ENCODE measurements around the gene ZBTB16.
A peak's percentile ranks its signal among the peaks of the same experiment; 100 is the strongest.

Gene ZBTB16

DNA sequence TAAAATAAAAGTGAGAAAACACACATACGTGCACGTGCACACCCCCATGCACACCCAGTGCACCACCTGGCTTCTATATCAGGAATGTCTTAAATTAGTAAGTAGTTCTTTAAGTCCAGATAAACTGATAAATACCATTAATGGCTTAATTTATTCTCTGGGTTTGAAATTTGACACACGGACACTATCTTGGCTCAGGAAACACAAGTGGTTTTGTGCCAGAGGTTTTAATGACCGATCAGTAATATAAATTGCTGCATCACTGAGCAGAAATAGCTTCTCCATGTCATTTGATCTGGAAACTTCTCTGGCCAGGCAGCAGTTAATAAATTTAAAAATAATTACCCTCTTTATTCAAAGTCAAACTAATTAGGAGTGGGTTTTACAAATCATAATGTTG is 135.2 kb downstream of the ZBTB16 start:
- Mint-ChIP-seq H3K9me3 (peaks cover 24% of the 10 kb centered on the region), H3K4me3 (no peak overlapping the region), H3K27me3 (ENCODE audit: low read depth, poor library complexity) (no peaks in the 10 kb centered on the region), H3K36me3 (ENCODE audit: low read depth) (peaks cover 26% of the 10 kb centered on the region), H3K27ac (peak overlapping the region; percentile 95), H3K4me1 (peaks cover 65% of the 10 kb centered on the region)
- DNase-seq: no peak
- TF ChIP-seq, protein P1, sequence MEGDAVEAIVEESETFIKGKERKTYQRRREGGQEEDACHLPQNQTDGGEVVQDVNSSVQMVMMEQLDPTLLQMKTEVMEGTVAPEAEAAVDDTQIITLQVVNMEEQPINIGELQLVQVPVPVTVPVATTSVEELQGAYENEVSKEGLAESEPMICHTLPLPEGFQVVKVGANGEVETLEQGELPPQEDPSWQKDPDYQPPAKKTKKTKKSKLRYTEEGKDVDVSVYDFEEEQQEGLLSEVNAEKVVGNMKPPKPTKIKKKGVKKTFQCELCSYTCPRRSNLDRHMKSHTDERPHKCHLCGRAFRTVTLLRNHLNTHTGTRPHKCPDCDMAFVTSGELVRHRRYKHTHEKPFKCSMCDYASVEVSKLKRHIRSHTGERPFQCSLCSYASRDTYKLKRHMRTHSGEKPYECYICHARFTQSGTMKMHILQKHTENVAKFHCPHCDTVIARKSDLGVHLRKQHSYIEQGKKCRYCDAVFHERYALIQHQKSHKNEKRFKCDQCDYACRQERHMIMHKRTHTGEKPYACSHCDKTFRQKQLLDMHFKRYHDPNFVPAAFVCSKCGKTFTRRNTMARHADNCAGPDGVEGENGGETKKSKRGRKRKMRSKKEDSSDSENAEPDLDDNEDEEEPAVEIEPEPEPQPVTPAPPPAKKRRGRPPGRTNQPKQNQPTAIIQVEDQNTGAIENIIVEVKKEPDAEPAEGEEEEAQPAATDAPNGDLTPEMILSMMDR (IDR thresholded peaks at IDR 0.05): no peak

DNA sequence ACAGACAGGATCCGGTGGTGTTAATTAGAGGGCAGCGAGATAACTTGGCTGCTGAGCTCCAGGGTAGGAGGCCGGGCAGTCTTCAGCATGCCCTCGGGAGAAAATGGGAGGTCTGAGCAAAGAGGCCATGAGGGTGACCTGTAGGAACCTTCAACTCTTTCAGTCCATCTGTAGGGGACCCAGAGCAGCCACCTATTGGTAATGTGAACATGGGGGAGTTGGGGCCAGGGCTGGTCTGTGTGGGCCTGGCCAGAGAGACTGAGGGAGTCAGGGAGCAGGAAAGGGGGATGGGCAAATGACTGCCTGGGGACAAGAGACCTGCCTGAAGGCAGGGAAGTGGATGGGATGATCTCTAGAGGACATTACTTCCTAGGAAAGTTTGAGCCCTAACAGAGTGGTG is 135.6 kb downstream of the ZBTB16 start:
- TF ChIP-seq, protein P1 (IDR thresholded peaks at IDR 0.05): no peak
- H3K9me3 Mint-ChIP-seq: peaks cover 20% of the 10 kb centered on the region
- DNase-seq: no peak
- peaks cover 65% of the 10 kb centered on the region for H3K4me1 Mint-ChIP-seq
- peaks cover 21% of the 10 kb centered on the region for H3K36me3 Mint-ChIP-seq (ENCODE audit: low read depth)
- H3K27me3 Mint-ChIP-seq (ENCODE audit: low read depth, poor library complexity): no peaks in the 10 kb centered on the region
- peak overlapping the region; percentile 95 for H3K27ac Mint-ChIP-seq
- no peak overlapping the region for H3K4me3 Mint-ChIP-seq

DNA sequence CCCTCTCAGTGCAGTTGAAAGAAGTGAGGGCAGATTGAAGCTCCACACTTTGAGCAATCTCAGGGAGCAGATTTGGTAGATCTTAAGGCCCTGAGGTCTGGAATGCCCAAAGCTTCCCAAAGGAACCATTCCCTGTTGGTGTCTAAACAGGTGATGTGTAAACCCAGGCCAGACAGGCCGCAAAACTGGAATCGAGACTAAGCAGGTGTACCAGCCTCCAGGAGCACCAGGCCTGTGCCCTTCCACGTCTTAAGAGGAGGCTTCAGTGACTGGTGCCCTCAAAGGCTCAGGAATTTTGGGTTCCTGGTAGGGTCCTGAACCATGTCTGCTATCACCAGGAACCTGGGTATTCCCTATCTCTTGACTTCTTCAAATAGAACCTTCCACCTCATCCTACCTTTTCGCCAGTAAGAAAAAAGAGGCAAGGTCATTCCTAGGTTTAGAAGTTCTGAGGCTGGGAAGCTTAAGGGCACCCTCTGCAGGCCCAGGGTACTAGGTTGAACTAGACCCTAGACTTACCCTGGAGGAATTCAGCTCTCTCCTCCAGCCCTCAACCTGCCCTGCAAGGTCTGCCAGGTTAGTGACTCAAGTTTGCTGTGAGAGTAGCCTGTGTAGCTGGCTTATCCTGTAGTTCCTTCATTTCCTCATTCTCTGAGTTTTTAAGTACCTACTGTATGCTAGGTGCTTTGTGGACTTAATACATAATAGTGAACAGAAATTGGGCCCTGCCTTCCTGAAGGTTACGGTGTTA is 136.6 kb downstream of the ZBTB16 start:
- H3K4me3 Mint-ChIP-seq: no peak overlapping the region
- H3K36me3 Mint-ChIP-seq (ENCODE audit: low read depth): peaks cover 11% of the 10 kb centered on the region
- H3K27me3 Mint-ChIP-seq (ENCODE audit: low read depth, poor library complexity): no peaks in the 10 kb centered on the region
- H3K4me1 Mint-ChIP-seq: peaks cover 76% of the 10 kb centered on the region
- peak overlapping the region; percentile 64 for H3K27ac Mint-ChIP-seq
- peaks cover 10% of the 10 kb centered on the region for H3K9me3 Mint-ChIP-seq
- no peak for DNase-seq
- TF ChIP-seq, protein P1 (IDR thresholded peaks at IDR 0.05): no peak

DNA sequence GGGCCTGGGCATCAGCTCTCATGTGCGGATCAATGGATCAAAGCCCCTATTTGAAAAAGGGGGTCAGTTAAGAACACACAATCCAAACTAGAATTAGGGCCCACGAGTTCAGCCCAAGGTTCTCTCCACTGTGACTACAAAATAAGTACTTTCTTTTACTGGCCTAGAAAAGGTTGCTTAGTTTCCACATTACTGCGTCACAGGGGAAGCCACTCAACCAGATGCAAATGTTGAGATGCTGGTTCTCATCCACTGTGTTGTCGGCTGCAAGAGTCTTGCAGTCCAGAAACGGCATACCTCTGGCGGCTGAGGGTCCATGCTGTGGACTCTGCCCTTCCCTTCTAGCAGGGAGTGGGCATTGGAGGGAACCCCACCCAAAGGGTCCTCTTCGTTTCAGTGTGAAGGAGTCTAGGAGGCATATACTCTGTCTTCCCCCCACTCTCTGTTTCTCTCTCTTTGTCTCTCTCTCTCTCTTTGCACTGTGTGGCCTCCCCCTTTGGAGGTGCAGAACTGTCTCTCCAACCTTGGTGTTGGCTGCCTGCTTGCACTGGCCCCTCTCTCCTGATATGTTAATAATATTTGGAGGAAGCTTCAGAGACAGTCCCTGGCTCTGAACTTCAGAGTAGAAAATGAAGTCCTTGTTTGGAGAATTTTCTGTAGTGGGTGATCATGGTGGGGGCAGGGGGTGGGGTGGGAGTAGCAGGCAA is 137.6 kb downstream of the ZBTB16 start:
- Mint-ChIP-seq H3K27ac (peak overlapping the region; percentile 65), H3K27me3 (ENCODE audit: low read depth, poor library complexity) (no peaks in the 10 kb centered on the region), H3K9me3 (no peaks in the 10 kb centered on the region), H3K36me3 (ENCODE audit: low read depth) (peaks cover 1% of the 10 kb centered on the region), H3K4me3 (no peak overlapping the region), H3K4me1 (peaks cover 75% of the 10 kb centered on the region)
- TF ChIP-seq, protein P1 (IDR thresholded peaks at IDR 0.05): no peak
- no peak for DNase-seq

DNA sequence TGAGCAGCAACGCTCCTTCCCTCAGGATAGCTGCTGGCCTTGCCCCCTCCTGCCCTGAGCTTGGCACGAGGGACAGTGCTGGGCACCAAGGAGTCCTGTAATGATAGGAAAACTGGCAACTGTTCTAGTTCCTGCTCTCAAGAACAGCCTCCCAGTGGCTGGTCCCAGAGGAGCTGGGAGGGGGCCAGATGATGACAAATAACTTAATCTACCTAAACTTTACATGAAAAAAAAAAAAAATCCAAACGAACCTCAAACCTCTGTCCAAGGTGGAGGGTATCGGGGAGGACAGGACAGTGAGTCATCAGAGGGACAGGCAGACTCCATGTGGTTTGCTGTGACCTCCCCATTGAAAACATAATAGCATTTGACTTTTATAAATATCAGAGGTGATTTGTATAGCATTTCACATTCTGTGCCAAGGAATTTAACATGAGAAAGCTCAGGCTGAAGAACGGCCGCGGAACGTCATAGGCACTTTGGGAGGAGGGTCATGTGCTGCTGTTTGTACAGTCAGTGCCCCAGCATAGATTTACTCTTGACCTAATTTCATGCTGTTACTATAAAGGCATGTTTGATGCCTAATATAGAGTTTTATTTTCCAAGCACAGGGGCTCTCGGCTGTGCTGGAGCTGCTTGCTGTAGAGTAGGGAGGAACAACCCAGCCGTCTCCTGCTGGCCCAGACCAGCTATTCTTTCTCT is 138.4 kb downstream of the ZBTB16 start:
- H3K4me3 Mint-ChIP-seq: no peak overlapping the region
- no peaks in the 10 kb centered on the region for H3K9me3 Mint-ChIP-seq
- no peaks in the 10 kb centered on the region for H3K36me3 Mint-ChIP-seq (ENCODE audit: low read depth)
- TF ChIP-seq, protein P1 (IDR thresholded peaks at IDR 0.05): no peak
- H3K27ac Mint-ChIP-seq: peak overlapping the region; percentile 28
- H3K27me3 Mint-ChIP-seq (ENCODE audit: low read depth, poor library complexity): no peaks in the 10 kb centered on the region
- peaks cover 75% of the 10 kb centered on the region for H3K4me1 Mint-ChIP-seq
- DNase-seq: no peak
